NCI-H82 treated with DMSO at 0.1 percent for 48 hours (cell line): ENCODE results near the gene ADI1.
"Not testable (repeated sequence)": the region's sequence is repeated elsewhere in the genome, so short reads cannot be mapped to it uniquely, and the experiment has no call there.

Source experiments
- DNase-seq: peaks from one replicate; lab custom pipeline; 2025; ENCODE audit not compliant: unreplicated experiment; lab: John Stamatoyannopoulos, UW

Gene ADI1

GRCh38 chr2:3494984-3495666, 24.2 kb downstream of the ADI1 start:
- no peak for DNase-seq

GRCh38 chr2:3493615-3494007, 25.7 kb downstream of the ADI1 start:
- DNase-seq = peak; percentile 47

- no peak for DNase-seq
Observed at GRCh38 chr2:3492951-3493614, 26.2 kb downstream of the ADI1 start.

- DNase-seq = not testable (repeated sequence)
Observed at GRCh38 chr2:3492475-3492787, 26.9 kb downstream of the ADI1 start.

GRCh38 chr2:3491716-3492474, 27.4 kb downstream of the ADI1 start:
- DNase-seq = no peak

- DNase-seq = no peak
Observed at GRCh38 chr2:3491306-3491705, 28.0 kb downstream of the ADI1 start.

GRCh38 chr2:3490191-3491170, 28.9 kb downstream of the ADI1 start:
- DNase-seq = no peak

GRCh38 chr2:3489764-3490115, 29.6 kb downstream of the ADI1 start:
- no peak for DNase-seq

GRCh38 chr2:3488855-3489763, 30.2 kb downstream of the ADI1 start:
- peak; percentile 39 for DNase-seq

- DNase-seq = no peak
Observed at GRCh38 chr2:3488061-3488531, 31.2 kb downstream of the ADI1 start.

- DNase-seq = peak; percentile 78
Observed at GRCh38 chr2:3487432-3487831, 31.9 kb downstream of the ADI1 start.

GRCh38 chr2:3487028-3487425, 32.3 kb downstream of the ADI1 start:
- DNase-seq = no peak

- no peak for DNase-seq
Observed at GRCh38 chr2:3486047-3487027, 33.0 kb downstream of the ADI1 start.

GRCh38 chr2:3485166-3485565, 34.2 kb downstream of the ADI1 start:
- DNase-seq = no peak

GRCh38 chr2:3483986-3484960, 35.1 kb downstream of the ADI1 start:
- DNase-seq = no peak

- no peak for DNase-seq
Observed at GRCh38 chr2:3483227-3483985, 35.9 kb downstream of the ADI1 start.

- no peak for DNase-seq
Observed at GRCh38 chr2:3482363-3482821, 36.9 kb downstream of the ADI1 start.
